NB4 (cell line): ENCODE data around the gene PDE8B.

Source experiments
- CTCF ChIP-seq: IDR thresholded peaks from one replicate; pipeline ENCODE4 v1.5.1; 2012; ENCODE audit warnings: low read depth, low read length
- POLR2A ChIP-seq: IDR thresholded peaks from 2 replicates; pipeline ENCODE4 v1.6.1; 2011; ENCODE audit warnings: mild to moderate bottlenecking; ENCODE audit not compliant: insufficient read length; ENCODE audit errors: extremely low read depth
- TF ChIP-seq, protein P1 (sequence below): IDR thresholded peaks from 2 replicates; pipeline ENCODE4 v1.6.1; 2011; ENCODE audit warnings: low read depth, low read length

- TF ChIP-seq CTCF (no peak), POLR2A (no peak)
- TF ChIP-seq, protein P1, sequence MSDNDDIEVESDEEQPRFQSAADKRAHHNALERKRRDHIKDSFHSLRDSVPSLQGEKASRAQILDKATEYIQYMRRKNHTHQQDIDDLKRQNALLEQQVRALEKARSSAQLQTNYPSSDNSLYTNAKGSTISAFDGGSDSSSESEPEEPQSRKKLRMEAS = no peak
Measured at GRCh38 chr5:77390221-77390620, 179.7 kb downstream of the PDE8B start.
